OCI-LY7 (cell line): Measurements from ENCODE around the gene VCL.

Source experiments
- EZH2phosphoT487 ChIP-seq: fragments of 200-600 bp; sonication (generic); IDR thresholded peaks from 2 replicates; pipeline ENCODE4 v1.6.1; 2018; ENCODE audit warnings: low read depth, borderline replicate concordance, mild to moderate bottlenecking, mixed run types, antibody characterized with exemption, low read length, moderate library complexity, mixed read lengths
- TF ChIP-seq, protein P1 (sequence below): fragments of 200-600 bp; sonication (generic); conservative IDR thresholded peaks from 2 replicates; pipeline ENCODE4 v1.5.1; 2014; ENCODE audit warnings: mild to moderate bottlenecking, antibody characterized with exemption, low read length, moderate library complexity, mixed read lengths

- TF ChIP-seq, protein P1, sequence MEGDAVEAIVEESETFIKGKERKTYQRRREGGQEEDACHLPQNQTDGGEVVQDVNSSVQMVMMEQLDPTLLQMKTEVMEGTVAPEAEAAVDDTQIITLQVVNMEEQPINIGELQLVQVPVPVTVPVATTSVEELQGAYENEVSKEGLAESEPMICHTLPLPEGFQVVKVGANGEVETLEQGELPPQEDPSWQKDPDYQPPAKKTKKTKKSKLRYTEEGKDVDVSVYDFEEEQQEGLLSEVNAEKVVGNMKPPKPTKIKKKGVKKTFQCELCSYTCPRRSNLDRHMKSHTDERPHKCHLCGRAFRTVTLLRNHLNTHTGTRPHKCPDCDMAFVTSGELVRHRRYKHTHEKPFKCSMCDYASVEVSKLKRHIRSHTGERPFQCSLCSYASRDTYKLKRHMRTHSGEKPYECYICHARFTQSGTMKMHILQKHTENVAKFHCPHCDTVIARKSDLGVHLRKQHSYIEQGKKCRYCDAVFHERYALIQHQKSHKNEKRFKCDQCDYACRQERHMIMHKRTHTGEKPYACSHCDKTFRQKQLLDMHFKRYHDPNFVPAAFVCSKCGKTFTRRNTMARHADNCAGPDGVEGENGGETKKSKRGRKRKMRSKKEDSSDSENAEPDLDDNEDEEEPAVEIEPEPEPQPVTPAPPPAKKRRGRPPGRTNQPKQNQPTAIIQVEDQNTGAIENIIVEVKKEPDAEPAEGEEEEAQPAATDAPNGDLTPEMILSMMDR: no peak
- no peak for TF ChIP-seq EZH2phosphoT487
Observed at GRCh38 chr10:74092372-74092771, 94.5 kb downstream of the VCL start.
